ENCODE data around the gene KRT40.

The KRT40 gene

GRCh38 chr17:40950176-40950575 lies 34.0 kb downstream of the KRT40 start:
- no peak for DNase-seq

DNA sequence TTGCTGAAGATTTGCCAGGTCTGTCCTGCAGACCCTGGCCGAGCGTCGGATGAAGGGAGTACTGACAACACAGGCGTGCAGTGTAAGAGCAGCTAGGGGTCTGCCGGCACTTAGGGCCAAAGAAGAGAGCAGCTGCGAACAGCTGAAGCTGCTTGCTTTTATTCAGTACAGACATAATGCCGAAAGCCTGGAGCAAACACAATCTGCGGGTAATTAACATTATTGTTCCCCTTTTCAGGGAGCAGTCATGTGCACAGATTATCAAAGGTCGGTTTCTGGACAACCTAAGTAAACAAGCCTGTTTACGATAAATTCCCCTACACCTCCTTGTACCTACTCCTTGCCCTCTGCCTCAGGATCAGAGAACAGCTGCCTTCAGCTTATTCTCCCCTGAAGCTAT lies 34.7 kb downstream of the KRT40 start:
- no peak for DNase-seq

GRCh38 chr17:40947929-40948328 lies 36.2 kb downstream of the KRT40 start:
- no peak for DNase-seq

- no peak for DNase-seq
Measured at GRCh38 chr17:40945414-40945813, 38.7 kb downstream of the KRT40 start.

DNA sequence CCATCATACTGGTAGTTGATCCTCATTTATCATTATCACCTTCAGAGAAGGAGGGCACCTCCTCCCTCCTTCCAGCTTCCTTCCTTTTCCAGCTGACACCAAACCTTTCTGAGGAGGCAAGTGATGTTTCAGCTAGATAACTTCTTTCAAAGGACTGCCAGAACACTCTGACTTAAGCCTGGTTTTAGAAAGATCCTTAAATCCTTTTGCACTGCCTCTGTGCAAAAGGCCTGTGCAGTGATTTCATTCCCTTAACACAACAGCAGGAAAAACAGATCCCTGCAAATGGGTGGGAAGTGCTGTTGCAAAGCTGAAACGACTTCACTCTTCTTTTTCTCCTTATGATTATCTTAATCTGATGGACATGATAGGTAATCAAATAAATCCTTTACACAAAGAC lies 39.6 kb downstream of the KRT40 start:
- DNase-seq: no peak

- DNase-seq: no peak
Measured at GRCh38 chr17:40942553-40942952, 41.6 kb downstream of the KRT40 start.

- no peak for DNase-seq
Measured at GRCh38 chr17:40940266-40940665, 43.9 kb downstream of the KRT40 start.

- no peak for DNase-seq
Measured at GRCh38 chr17:40938981-40939380, 45.1 kb downstream of the KRT40 start.

DNA sequence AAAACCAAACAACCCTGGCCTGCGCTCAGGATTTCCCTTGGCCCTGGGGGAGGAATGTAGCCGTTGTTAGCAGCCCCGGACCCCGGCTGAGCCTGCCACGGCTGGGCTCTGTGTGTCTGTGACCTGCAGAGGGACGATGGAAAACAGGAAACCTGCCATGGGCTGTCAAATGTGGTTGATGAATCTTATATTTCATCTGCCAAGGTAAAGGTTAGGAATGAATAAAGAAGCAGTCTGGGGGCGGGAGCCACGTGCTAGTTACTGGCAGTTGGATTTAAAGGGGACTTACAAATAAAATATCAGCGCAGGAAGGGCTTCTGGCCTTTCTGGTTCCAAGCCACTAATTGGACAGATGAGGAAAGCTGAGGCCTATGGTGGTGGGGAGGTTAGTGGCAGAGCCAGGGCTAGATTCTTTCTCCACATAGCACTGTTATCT lies 46.7 kb downstream of the KRT40 start, which contains the start of gene KRT23:
TSS of gene KRT23 (minus strand) at position 263 of the 436 bp plus-strand sequence. CDS start 1,043 bp downstream, outside the sequence.
- DNase-seq: no peak

GRCh38 chr17:40936976-40937375 lies 47.1 kb downstream of the KRT40 start:
- no peak for DNase-seq

DNA sequence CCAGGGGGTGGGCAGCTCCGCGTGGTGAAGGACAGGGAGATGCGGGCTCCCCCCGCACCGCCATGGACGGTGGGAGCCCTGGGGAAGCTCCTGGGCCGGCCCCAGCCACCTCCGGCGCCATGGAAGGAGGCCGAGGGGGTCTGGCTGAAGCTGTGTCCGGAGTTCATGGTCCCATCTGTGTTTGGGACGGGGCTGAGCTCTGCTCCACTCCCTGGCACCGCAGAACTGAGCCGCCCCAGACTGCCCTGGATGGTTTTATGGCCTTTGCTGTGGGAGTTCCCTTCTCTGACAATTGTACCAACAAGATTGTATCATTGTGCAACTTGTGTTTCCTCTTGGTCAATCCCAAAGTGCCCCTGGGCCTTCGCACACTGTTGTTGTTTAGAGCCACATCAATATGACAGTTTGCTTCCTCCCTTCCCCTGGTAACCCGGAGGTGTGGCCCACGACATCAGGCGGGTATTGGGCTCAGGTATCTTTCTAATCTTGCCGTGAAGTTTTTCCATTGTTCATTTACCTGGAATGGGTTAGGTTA lies 47.6 kb downstream of the KRT40 start:
- no peak for DNase-seq

DNA sequence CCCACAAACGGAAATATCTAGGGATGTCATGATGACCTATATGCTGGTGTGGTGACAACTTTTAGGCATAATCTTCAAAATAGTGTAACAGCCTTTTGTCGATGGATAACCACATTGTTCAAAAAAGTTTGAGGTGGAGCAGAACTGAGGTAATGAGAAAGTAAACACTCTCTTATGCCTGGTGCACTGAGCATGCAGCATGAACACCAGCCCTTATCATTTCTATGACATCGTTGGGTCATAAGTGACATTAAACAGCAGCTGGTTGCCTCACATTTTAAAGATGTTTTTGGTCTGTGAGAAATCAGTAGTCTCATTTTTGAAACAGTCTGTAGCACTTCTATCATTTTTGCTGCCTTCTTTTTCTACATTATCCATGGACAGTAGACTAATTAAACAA lies 48.5 kb downstream of the KRT40 start:
- no peak for DNase-seq

- no peak for DNase-seq
Measured at GRCh38 chr17:40932608-40933007, 51.5 kb downstream of the KRT40 start.

DNA sequence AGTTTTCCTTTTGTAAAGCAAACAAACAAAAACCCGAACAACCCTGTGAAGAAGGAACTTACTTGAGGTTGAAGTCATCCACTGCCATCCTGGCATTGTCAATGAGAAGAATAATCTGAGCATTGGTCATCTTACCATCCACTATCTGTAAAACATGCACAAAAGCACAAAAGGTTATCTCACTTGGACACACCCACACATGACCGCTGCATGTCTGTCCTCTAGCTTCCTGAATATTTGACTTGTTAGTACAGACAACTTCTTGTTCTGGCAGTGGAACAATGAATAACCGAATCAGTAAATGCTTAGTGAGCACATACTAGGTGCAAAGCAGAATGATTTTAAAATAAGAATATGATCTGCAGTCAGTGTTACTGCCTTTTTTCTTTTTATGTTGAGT lies 52.8 kb downstream of the KRT40 start:
- DNase-seq: no peak
